HEK293 (cell line): ENCODE results near the gene TBC1D4.

ENCODE experiments used
- CTCF ChIP-seq: fragments of 450-650 bp; formaldehyde crosslinking; IDR thresholded peaks from 2 replicates; pipeline ENCODE4 v1.5.1; 2016; ENCODE audit warnings: missing biosample characterization, missing genetic modification characterization
- GLI4 ChIP-seq: fragments of 450-650 bp; formaldehyde crosslinking; IDR thresholded peaks from 2 replicates; pipeline ENCODE4 v1.5.1; 2016; ENCODE audit warnings: missing biosample characterization, missing genetic modification characterization
- REPIN1 ChIP-seq: fragments of 450-650 bp; formaldehyde crosslinking; IDR thresholded peaks from 2 replicates; pipeline ENCODE4 v1.5.1; 2017; ENCODE audit warnings: missing biosample characterization, missing genetic modification characterization, low read depth
- REST ChIP-seq: fragments of 450-650 bp; formaldehyde crosslinking; IDR thresholded peaks from 2 replicates; pipeline ENCODE4 v1.5.1; 2016; ENCODE audit warnings: missing biosample characterization, missing genetic modification characterization
- ZFP69B ChIP-seq: fragments of 450-650 bp; formaldehyde crosslinking; IDR thresholded peaks from 2 replicates; pipeline ENCODE4 v1.5.1; 2016; ENCODE audit warnings: missing biosample characterization, missing genetic modification characterization
- ZNF221 ChIP-seq: fragments of 450-650 bp; formaldehyde crosslinking; IDR thresholded peaks from 2 replicates; pipeline ENCODE4 v1.5.1; 2017; ENCODE audit warnings: missing biosample characterization, missing genetic modification characterization, borderline replicate concordance
- ZNF777 ChIP-seq: fragments of 450-650 bp; formaldehyde crosslinking; IDR thresholded peaks from 2 replicates; pipeline ENCODE4 v1.5.1; 2017; ENCODE audit warnings: missing biosample characterization, missing genetic modification characterization, borderline replicate concordance

- TF ChIP-seq REST (tag by site-specific recombination) (no peak), CTCF (tag by site-specific recombination) (no peak), ZNF777 (tag by site-specific recombination) (no peak), REPIN1 (tag by site-specific recombination) (no peak), GLI4 (no peak), ZFP69B (no peak), ZNF221 (tag by site-specific recombination) (no peak)
Observed at GRCh38 chr13:75324413-75324940, 157.5 kb downstream of the TBC1D4 start.
